GM15510 (cell line): ENCODE results near the gene TOB1.

Source experiments
- POLR2A ChIP-seq: IDR thresholded peaks from 3 replicates; pipeline ENCODE4 v1.6.1; 2011; ENCODE audit warnings: borderline replicate concordance; ENCODE audit not compliant: insufficient read length; ENCODE audit errors: extremely low read depth

TOB1 gene

GRCh38 chr17:50845240-50846147, 20.7 kb downstream of the TOB1 start:
- TF ChIP-seq POLR2A: no peak

- TF ChIP-seq POLR2A: no peak
These were observed 21.9 kb downstream of the TOB1 start for GRCh38 chr17:50844117-50844700.

GRCh38 chr17:50843150-50843905, 22.8 kb downstream of the TOB1 start:
- TF ChIP-seq POLR2A: no peak

GRCh38 chr17:50842506-50843149, 23.5 kb downstream of the TOB1 start:
- TF ChIP-seq POLR2A: no peak

- no peak for TF ChIP-seq POLR2A
These were observed 24.2 kb downstream of the TOB1 start for GRCh38 chr17:50841949-50842354.

GRCh38 chr17:50841277-50841948, 24.7 kb downstream of the TOB1 start:
- TF ChIP-seq POLR2A: no peak

- TF ChIP-seq POLR2A: no peak
These were observed 25.8 kb downstream of the TOB1 start for GRCh38 chr17:50840311-50840851.

GRCh38 chr17:50839591-50840310, 26.4 kb downstream of the TOB1 start:
- TF ChIP-seq POLR2A: no peak

GRCh38 chr17:50837980-50838954, 27.9 kb downstream of the TOB1 start:
- TF ChIP-seq POLR2A: no peak

- TF ChIP-seq POLR2A: no peak
These were observed 28.7 kb downstream of the TOB1 start for GRCh38 chr17:50837286-50837979.

GRCh38 chr17:50836826-50837225, 29.3 kb downstream of the TOB1 start:
- no peak for TF ChIP-seq POLR2A

- TF ChIP-seq POLR2A: no peak
These were observed 30.6 kb downstream of the TOB1 start, which contains the start of gene WFIKKN2 for GRCh38 chr17:50835301-50836234. Gene WFIKKN2, plus strand, starts transcription at chr17:50835586. Its CDS starts 352 bp downstream, at chr17:50835938.
